Measurements from ENCODE around the gene HNRNPF. TPM values are rescaled to one million over a fixed set of nuclear protein-coding genes. Genes with fewer than 3 reads are reported as not detected.
"Not testable (repeated sequence)": the region's sequence is repeated elsewhere in the genome, so short reads cannot be mapped to it uniquely, and the experiment has no call there.

The HNRNPF gene
- total RNA-seq, 1 donor from 2014 or later = 516 TPM

- peak within 1 kb of the TSS; percentile 95 for H3K4me3 Mint-ChIP-seq
- intact Hi-C loops (cut with micrococcal nuclease) = loop anchor here (1.0 kb wide), 3 partner anchors 16 to 39 kb away; partner anchors contain the start of gene HNRNPF
- H3K27ac Mint-ChIP-seq = peak within 1 kb of the TSS; percentile 99
- peaks cover 13% of the 10 kb centered on the region for H3K4me1 Mint-ChIP-seq
- peaks cover 5% of the 10 kb centered on the region for H3K36me3 Mint-ChIP-seq (ENCODE audit: low read depth)
- no peaks in the 10 kb centered on the region for H3K9me3 Mint-ChIP-seq
- DNase-seq = peak; percentile 98
- no peaks in the 10 kb centered on the region for H3K27me3 Mint-ChIP-seq
Measured at GRCh38 chr10:43436291-43437140, 27.5 kb upstream of the HNRNPF start, which contains the start of gene ZNF487. ZNF487 (plus strand) TSS chr10:43437111; CDS start chr10:43475814, 38,703 bp downstream.

GRCh38 chr10:43430926-43431663, 22.1 kb upstream of the HNRNPF start:
- DNase-seq = no peak
- no peaks in the 10 kb centered on the region for H3K9me3 Mint-ChIP-seq
- no peaks in the 10 kb centered on the region for H3K27me3 Mint-ChIP-seq
- intact Hi-C loops (cut with micrococcal nuclease) = no loop called here
- H3K4me3 Mint-ChIP-seq = no peak overlapping the region
- H3K36me3 Mint-ChIP-seq (ENCODE audit: low read depth) = peaks cover 3% of the 10 kb centered on the region
- peaks cover 8% of the 10 kb centered on the region for H3K4me1 Mint-ChIP-seq
- H3K27ac Mint-ChIP-seq = no peak overlapping the region

GRCh38 chr10:43427166-43427825, 18.3 kb upstream of the HNRNPF start:
- Mint-ChIP-seq H3K4me3 (peak overlapping the region; percentile 66), H3K9me3 (no peaks in the 10 kb centered on the region), H3K4me1 (peaks cover 11% of the 10 kb centered on the region), H3K36me3 (ENCODE audit: low read depth) (peaks cover 2% of the 10 kb centered on the region), H3K27ac (peak overlapping the region; percentile 83), H3K27me3 (no peaks in the 10 kb centered on the region)
- intact Hi-C loops (cut with micrococcal nuclease) = no loop called here
- peak; percentile 74 for DNase-seq

- H3K4me3 Mint-ChIP-seq; H3K27ac Mint-ChIP-seq; H3K27me3 Mint-ChIP-seq; H3K36me3 Mint-ChIP-seq (ENCODE audit: low read depth); H3K9me3 Mint-ChIP-seq; intact Hi-C loops (cut with micrococcal nuclease); DNase-seq: not testable (repeated sequence)
- peaks cover 19% of the 10 kb centered on the region for H3K4me1 Mint-ChIP-seq
Measured at GRCh38 chr10:43426476-43426875, 17.5 kb upstream of the HNRNPF start.

- DNase-seq = no peak
- Mint-ChIP-seq H3K27me3 (no peaks in the 10 kb centered on the region), H3K9me3 (no peaks in the 10 kb centered on the region), H3K4me1 (peaks cover 31% of the 10 kb centered on the region), H3K27ac (no peak overlapping the region), H3K36me3 (ENCODE audit: low read depth) (peaks cover 2% of the 10 kb centered on the region), H3K4me3 (no peak overlapping the region)
- intact Hi-C loops (cut with micrococcal nuclease) = no loop called here
Measured at GRCh38 chr10:43424416-43424815, 15.4 kb upstream of the HNRNPF start.

GRCh38 chr10:43421944-43422343, 13.0 kb upstream of the HNRNPF start:
- Mint-ChIP-seq H3K4me1 (peaks cover 39% of the 10 kb centered on the region), H3K4me3 (peak overlapping the region; percentile 62), H3K27ac (peak overlapping the region; percentile 52)
- DNase-seq; intact Hi-C loops (cut with micrococcal nuclease); H3K36me3 Mint-ChIP-seq (ENCODE audit: low read depth); H3K9me3 Mint-ChIP-seq; H3K27me3 Mint-ChIP-seq: not testable (repeated sequence)

- intact Hi-C loops (cut with micrococcal nuclease) = no loop called here
- Mint-ChIP-seq H3K36me3 (ENCODE audit: low read depth) (peaks cover 2% of the 10 kb centered on the region), H3K4me1 (peaks cover 39% of the 10 kb centered on the region), H3K4me3 (peak overlapping the region; percentile 62), H3K27ac (peak overlapping the region; percentile 52), H3K9me3 (no peaks in the 10 kb centered on the region), H3K27me3 (no peaks in the 10 kb centered on the region)
- DNase-seq = no peak
Measured at GRCh38 chr10:43421519-43421918, 12.5 kb upstream of the HNRNPF start.

GRCh38 chr10:43421201-43421507, 12.2 kb upstream of the HNRNPF start:
- no peaks in the 10 kb centered on the region for H3K27me3 Mint-ChIP-seq
- DNase-seq = no peak
- H3K36me3 Mint-ChIP-seq (ENCODE audit: low read depth) = peaks cover 2% of the 10 kb centered on the region
- H3K9me3 Mint-ChIP-seq = no peaks in the 10 kb centered on the region
- peak overlapping the region; percentile 99 for H3K27ac Mint-ChIP-seq
- intact Hi-C loops (cut with micrococcal nuclease) = no loop called here
- H3K4me3 Mint-ChIP-seq = peak overlapping the region; percentile 88
- H3K4me1 Mint-ChIP-seq = peaks cover 39% of the 10 kb centered on the region

- H3K9me3 Mint-ChIP-seq = no peaks in the 10 kb centered on the region
- H3K27me3 Mint-ChIP-seq = no peaks in the 10 kb centered on the region
- peak; percentile 95 for DNase-seq
- H3K4me3 Mint-ChIP-seq = peak overlapping the region; percentile 88
- peaks cover 2% of the 10 kb centered on the region for H3K36me3 Mint-ChIP-seq (ENCODE audit: low read depth)
- intact Hi-C loops (cut with micrococcal nuclease) = loop anchor here (1.0 kb wide), 3 partner anchors 11 to 23 kb away; partner anchors contain the start of gene HNRNPF
- H3K27ac Mint-ChIP-seq = peak overlapping the region; percentile 99
- peaks cover 36% of the 10 kb centered on the region for H3K4me1 Mint-ChIP-seq
Measured at GRCh38 chr10:43420369-43421200, 11.6 kb upstream of the HNRNPF start.

GRCh38 chr10:43419997-43420368, 11.0 kb upstream of the HNRNPF start:
- H3K27me3 Mint-ChIP-seq = no peaks in the 10 kb centered on the region
- H3K4me3 Mint-ChIP-seq = peak overlapping the region; percentile 88
- H3K4me1 Mint-ChIP-seq = peaks cover 36% of the 10 kb centered on the region
- no peak for DNase-seq
- peaks cover 2% of the 10 kb centered on the region for H3K36me3 Mint-ChIP-seq (ENCODE audit: low read depth)
- intact Hi-C loops (cut with micrococcal nuclease) = loop anchor here (1.0 kb wide), 3 partner anchors 11 to 23 kb away; partner anchors contain the start of gene HNRNPF
- peak overlapping the region; percentile 99 for H3K27ac Mint-ChIP-seq
- H3K9me3 Mint-ChIP-seq = no peaks in the 10 kb centered on the region

GRCh38 chr10:43417950-43418768, 9.2 kb upstream of the HNRNPF start:
- H3K4me1 Mint-ChIP-seq = peaks cover 34% of the 10 kb centered on the region
- no peaks in the 10 kb centered on the region for H3K9me3 Mint-ChIP-seq
- H3K27ac Mint-ChIP-seq = peak overlapping the region; percentile 89
- DNase-seq = peak; percentile 82
- intact Hi-C loops (cut with micrococcal nuclease) = no loop called here
- H3K27me3 Mint-ChIP-seq = no peaks in the 10 kb centered on the region
- H3K4me3 Mint-ChIP-seq = peak overlapping the region; percentile 54
- no peaks in the 10 kb centered on the region for H3K36me3 Mint-ChIP-seq (ENCODE audit: low read depth)

GRCh38 chr10:43415544-43415943, 6.6 kb upstream of the HNRNPF start:
- Mint-ChIP-seq H3K27ac (no peak overlapping the region), H3K27me3 (no peaks in the 10 kb centered on the region), H3K4me3 (no peak overlapping the region), H3K36me3 (ENCODE audit: low read depth) (no peaks in the 10 kb centered on the region), H3K9me3 (no peaks in the 10 kb centered on the region), H3K4me1 (peaks cover 23% of the 10 kb centered on the region)
- no peak for DNase-seq
- intact Hi-C loops (cut with micrococcal nuclease) = no loop called here

Measured in activated CD4-positive, alpha-beta T cell treated with anti-CD3 and anti-CD28 coated beads, Interleukin-2, amount 10 ng/mL, durations not matched to agents 24 days and 14 days (primary cell).